Measurements from ENCODE around the gene RRN3.
"Not testable (repeated sequence)": the region's sequence is repeated elsewhere in the genome, so short reads cannot be mapped to it uniquely, and the experiment has no call there.

RRN3 gene

GRCh38 chr16:15100372-15100987, 6.4 kb upstream of the RRN3 start:
- DNase-seq (ENCODE audit: low read depth in 3 of 3, low spot score in 1 of 3) = not testable (repeated sequence)

DNA sequence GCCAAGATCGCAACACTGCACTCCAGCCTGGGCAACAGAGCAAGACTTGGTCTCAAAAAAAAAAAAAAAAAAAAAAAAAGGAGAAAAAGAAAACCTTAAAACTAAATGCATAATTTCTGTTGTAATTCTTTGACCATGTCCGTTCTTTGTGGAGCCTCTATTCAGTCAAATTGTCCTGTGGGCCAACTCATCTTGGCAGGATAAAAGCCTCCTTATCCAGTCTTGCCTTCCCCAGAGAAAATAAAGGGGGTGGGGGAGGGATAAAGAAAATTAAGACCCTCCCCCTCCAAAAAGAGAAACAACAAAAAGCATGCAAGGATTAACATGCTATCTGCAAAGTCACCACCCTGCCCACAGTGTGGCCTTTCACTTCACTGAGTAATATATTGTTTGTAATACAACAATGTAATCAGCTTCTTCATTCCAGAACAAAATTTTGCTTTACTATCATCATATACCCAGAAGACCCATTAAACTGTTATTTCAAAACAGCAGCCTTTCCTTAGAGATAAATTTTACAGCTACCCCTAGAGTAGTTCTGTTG, 5.4 kb upstream of the RRN3 start:
- DNase-seq (ENCODE audit: low read depth in 3 of 3, low spot score in 1 of 3) = not testable (repeated sequence)

DNA sequence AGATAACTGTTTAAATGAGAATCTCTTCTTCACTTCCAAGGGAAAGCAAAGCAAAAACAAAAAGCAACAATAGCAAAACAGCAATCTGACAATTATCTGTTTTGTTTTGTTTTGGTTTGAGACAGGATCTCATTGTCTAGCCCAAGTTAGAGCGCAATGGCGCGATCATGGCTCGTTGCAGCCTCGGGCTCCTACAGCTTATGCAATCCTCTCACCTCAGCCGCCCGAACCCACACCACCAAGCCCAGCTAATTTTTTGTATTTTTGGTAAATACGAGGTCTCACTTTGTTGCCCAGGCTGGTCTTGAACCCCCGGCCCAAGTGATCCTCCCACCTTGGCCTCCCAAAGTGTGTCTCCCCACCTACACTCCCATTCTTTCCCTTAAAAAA, 2.5 kb upstream of the RRN3 start:
- DNase-seq (ENCODE audit: low read depth in 3 of 3, low spot score in 1 of 3) = not testable (repeated sequence)

DNA sequence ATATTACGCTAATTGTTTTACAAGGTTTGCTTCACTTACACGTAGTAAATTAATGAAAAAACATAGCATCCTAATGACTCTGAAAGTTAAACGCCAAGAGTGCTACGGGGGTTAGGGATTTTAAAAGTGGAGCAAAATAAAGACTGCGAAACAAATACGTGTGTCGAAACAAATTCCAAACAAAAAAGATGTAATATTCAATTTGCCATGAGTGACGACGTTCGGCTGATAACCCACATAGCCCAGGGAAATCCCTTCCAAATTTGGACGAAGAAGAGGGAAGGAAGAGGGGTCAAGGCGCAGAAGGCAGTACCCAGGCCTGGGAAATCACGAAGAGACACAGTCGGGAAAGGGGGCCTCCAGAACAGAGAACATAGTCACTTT, 509 bp downstream of the RRN3 start:
- DNase-seq (ENCODE audit: low read depth in 3 of 3, low spot score in 1 of 3) = not testable (repeated sequence)

DNA sequence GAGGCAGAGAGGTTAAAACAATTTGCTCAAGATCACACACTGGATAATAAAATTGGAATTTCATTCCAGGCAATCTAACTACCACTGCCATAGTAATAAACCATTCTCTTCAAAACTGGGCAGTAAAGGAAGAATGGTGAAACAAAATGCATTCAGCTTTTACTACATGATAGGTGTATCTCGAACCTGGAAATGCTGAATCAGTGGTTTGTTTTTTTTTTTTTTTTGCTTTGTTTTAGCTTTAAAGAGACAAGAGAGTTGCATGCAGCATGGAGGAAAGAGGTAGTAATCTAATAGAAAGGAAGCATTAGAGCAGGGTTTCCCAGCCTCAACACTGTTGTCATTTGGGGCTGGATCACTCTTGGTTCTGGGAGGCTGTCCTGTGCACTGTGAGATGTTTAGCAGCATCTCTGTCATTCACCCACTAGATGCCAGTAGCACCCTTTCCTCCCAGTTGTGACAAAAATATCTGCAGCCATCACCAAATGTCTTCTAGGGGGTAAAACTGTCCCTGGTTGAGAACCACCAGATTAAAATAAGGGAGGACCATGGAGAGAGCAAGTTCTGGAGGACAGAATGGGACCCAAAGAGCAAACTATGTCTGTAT, 3.3 kb downstream of the RRN3 start:
- not testable (repeated sequence) for DNase-seq (ENCODE audit: low read depth in 3 of 3, low spot score in 1 of 3)

- DNase-seq (ENCODE audit: low read depth in 3 of 3, low spot score in 1 of 3) = not testable (repeated sequence)
Measured at GRCh38 chr16:15082788-15083187, 11.3 kb downstream of the RRN3 start.

GRCh38 chr16:15080883-15081282, 13.2 kb downstream of the RRN3 start:
- not testable (repeated sequence) for DNase-seq (ENCODE audit: low read depth in 3 of 3, low spot score in 1 of 3)

DNA sequence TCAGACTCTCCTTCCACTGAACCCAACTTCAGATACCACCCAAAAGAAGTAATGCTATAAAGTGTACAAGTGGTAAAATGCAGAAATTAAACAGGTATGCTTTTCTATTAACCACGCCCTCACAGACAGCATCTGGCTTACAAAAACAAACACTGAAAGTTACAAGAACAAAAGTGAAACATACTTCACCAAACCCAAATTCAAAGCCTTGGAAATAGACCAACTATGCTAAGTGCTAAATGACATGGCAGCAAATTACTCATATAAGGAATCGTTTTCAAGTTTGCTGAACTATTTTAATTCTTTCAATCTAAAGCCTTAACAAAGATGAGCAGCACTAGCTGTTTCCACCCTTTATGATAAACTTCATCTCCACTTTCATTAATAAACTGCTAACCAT, 17.9 kb downstream of the RRN3 start:
- DNase-seq (ENCODE audit: low read depth in 3 of 3, low spot score in 1 of 3) = not testable (repeated sequence)

GRCh38 chr16:15073101-15073500, 21.0 kb downstream of the RRN3 start:
- DNase-seq (ENCODE audit: low read depth in 3 of 3, low spot score in 1 of 3) = no peak

GRCh38 chr16:15071916-15072769, 21.9 kb downstream of the RRN3 start:
- not testable (repeated sequence) for DNase-seq (ENCODE audit: low read depth in 3 of 3, low spot score in 1 of 3)

GRCh38 chr16:15071013-15071412, 23.1 kb downstream of the RRN3 start:
- DNase-seq (ENCODE audit: low read depth in 3 of 3, low spot score in 1 of 3) = not testable (repeated sequence)

DNA sequence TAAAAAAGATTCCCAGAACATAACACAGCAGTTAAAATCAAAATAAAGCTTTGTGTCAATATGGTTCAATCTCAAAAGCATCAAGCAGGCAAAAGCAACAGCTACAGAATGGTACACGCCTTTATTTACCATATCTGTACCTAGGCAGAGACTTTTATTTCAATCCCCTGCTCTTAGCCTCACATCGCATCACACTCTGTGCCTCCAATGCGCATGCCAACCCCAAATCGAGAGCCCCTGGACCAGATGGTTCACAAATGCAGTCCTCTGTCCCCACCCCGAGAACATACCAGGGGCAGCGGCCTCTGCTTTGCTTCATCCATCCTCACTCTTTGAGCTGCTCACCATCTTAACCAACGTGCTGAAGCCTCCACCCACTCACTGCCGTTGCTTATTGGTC, 27.4 kb downstream of the RRN3 start:
- DNase-seq (ENCODE audit: low read depth in 3 of 3, low spot score in 1 of 3) = not testable (repeated sequence)

- DNase-seq (ENCODE audit: low read depth in 3 of 3, low spot score in 1 of 3) = not testable (repeated sequence)
Measured at GRCh38 chr16:15065961-15066360, 28.1 kb downstream of the RRN3 start.

DNA sequence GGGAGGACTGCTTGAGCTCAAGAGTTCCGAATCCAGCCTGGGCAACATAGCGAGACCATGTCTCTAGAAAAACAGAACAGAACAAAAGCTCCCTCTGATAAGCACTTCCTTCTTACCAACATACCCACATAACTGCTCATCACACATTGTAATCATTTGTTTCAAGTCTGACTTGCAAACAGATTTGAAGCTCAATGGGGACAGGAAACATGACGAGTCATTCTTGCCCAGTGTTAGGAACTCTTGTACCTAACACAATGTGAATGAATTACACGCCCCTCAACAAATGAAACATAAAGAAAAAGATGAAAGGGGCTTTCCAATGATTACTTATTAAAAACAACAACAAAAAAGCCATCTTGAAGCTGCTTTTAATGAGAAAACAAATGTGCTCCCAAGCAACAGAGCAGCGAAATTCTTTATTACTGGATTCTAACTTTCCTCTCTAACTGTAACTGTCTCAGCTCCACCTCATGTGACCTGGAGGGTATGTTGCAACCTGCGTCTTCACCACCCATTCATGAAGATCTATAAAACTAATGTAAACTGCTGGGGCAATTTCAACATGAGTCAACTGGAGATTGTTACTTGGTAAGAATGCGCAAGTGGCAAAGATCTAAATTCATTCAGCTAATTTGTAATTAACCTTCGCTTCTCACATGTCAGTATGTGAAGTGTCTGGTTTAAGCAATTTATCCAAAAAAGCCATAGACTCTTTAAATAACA, 31.8 kb downstream of the RRN3 start:
- DNase-seq (ENCODE audit: low read depth in 3 of 3, low spot score in 1 of 3) = not testable (repeated sequence)

DNA sequence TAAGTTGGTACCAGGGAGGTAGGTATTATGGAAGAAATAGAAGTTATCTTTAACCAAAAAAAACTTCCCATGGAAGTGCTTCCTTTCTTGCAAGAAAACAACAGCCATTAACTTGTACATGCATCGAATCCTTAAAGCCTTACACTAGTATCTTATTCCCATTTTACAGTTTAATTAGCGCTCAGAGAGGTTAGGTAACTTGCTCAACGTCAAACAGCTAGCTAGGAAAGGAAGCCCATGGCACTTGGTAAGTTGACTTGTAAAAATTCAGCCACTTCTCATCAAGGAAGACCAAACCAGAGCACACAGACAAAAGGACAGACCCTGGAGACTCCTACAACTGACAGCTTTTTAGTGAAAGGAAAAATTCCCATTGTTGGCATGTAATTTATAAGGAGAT, 34.7 kb downstream of the RRN3 start:
- no peak for DNase-seq (ENCODE audit: low read depth in 3 of 3, low spot score in 1 of 3)

DNA sequence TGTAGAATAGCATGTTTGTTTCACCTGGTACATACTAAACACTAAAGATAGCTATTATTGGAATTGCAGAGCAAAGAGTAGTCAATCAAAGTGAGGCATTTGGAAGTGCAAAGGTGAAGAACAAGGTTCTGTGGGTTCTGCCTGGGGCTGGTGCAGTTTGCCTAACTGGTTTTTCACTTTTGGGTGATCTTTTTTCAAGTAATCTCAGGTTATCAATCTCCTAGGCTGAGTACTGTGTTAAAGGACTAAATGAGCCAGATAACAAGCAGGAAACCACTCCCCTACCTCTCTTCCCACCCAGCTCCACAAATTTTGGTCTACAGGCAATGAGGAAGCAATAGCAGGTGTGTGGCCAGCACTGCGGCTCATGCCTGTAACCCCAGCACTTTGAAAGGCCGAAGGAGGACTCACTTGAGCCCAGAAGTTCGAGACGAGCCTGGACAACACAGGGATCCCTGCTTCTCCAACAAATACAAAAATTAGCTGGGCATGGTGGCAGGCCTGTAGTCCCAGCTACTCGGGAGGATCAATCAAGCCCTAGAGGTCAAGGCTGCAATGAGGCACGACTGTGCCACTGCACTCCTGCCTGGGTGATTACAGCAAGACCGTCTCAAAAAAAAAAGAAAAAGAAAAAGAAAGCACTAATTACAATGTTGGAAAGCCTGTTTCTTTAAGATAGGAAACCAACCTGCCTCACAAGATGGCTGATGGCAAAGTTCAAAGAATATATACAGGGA, 36.2 kb downstream of the RRN3 start:
- no peak for DNase-seq (ENCODE audit: low read depth in 3 of 3, low spot score in 1 of 3)

- DNase-seq (ENCODE audit: low read depth in 3 of 3, low spot score in 1 of 3) = peak in 1 of 3 donors; percentile 36
Measured at GRCh38 chr16:15055141-15056053, 38.7 kb downstream of the RRN3 start.

DNA sequence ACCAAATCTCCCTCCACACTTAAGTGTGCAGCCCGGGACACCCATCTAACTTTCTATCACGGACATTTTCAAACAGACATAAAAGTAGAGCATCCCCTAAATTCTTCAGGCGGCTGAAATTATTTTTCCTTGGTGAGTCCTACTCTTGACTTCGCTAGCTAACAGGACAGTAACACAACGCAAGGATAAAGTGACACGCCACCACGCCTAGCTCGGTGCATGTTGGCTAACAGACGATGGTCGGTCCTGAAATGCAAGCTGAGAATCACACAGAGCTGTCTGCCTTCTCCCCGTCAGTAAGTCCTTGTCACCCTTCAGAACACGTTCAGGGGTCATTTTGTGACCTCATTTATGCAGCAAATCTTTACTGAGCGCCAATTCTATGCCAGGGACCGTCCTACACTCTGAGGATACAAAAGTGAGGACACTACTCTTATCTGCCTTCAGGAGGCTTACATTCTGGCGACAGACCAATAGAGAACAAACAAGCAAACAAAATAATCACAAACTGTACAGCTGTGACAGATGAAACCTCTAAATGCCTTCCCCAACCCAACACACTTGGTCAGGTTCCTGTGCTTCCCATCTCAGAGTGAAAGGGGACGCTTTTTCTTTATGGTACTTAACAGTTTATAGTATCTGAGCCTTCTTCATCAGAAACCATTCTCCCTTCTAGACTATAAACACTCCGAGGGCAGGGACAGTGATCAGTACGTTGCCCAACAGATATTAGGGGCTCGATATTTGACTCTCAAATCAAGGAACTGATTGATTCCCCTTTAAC, 39.5 kb downstream of the RRN3 start:
- DNase-seq (ENCODE audit: low read depth in 3 of 3, low spot score in 1 of 3) = no peak

GRCh38 chr16:15053904-15054303, 40.2 kb downstream of the RRN3 start:
- DNase-seq (ENCODE audit: low read depth in 3 of 3, low spot score in 1 of 3) = no peak
